Epithelial cell of proximal tubule (primary cell): ENCODE data around the gene DTD2. TPM values are rescaled to one million over a fixed set of nuclear protein-coding genes. Genes with fewer than 3 reads are reported as not detected.

Source experiments
- DNase-seq: peaks from one replicate; pipeline ENCODE4 v3.0.0-alpha.2; 2011; ENCODE audit warnings: low read depth
- H3K4me3 ChIP-seq: 2 replicates; pipeline ENCODE4 v1.5.1; 2011; ENCODE audit warnings: low read depth, mild to moderate bottlenecking, low read length
- total RNA-seq: library from RNA; depleted of rRNA; stranded (reverse); fragments of >200 nt; gene quantifications from 2 replicates; pipeline ENCODE4 v1.2.3, GENCODE V29; 2015
- TF ChIP-seq, protein P1 (sequence below): conservative IDR thresholded peaks from 2 replicates; pipeline ENCODE4 v1.5.1; 2012; ENCODE audit warnings: low read depth, mild to moderate bottlenecking, low read length

DTD2 gene
- total RNA-seq, 1 donor from 2014 or later: 18.6 TPM

DNA sequence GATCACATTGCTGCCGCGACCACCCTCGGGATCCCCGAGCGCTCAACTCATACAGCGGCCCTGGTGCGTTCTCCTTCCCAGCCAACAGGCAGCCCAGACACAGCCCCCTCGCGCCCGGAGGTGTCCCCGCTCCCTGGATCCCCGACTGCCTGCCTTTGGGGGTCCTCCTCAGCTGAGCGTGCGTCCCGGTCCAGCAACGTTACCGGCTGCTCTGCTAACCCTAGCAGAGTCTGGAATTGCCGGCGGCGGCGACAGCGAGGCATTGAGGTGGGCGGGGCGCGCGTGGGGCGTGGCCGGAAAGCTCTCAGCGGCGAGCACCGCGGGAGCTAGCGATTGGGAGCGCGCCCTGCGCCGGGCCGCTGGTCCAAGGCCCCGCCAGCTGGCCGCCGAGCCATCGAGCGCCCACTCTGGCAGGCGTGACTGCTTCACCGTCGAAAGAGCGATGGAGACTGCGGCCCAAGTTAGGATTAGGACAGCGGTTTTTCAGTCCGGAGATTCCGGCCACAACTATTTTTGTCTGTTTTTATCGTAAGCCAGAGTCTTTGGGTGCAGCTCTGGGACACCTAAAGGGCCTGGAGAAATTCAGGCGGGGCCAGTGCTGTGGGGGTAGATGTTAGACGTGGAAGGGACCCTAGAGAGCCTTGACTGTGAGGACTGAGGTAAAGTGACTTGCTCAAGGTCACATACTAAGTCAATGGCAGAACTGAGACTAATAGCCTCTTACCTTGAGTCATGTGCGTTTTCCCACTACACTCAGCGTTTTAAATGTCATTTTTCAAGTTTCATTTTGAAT lies 36.8 kb downstream of the DTD2 start, which contains the start of gene HEATR5A:
Gene HEATR5A (minus strand): TSS at position 232 of the 793 bp plus-strand sequence. CDS start 17,575 bp downstream, outside the sequence.
- no peak for DNase-seq
- TF ChIP-seq, protein P1, sequence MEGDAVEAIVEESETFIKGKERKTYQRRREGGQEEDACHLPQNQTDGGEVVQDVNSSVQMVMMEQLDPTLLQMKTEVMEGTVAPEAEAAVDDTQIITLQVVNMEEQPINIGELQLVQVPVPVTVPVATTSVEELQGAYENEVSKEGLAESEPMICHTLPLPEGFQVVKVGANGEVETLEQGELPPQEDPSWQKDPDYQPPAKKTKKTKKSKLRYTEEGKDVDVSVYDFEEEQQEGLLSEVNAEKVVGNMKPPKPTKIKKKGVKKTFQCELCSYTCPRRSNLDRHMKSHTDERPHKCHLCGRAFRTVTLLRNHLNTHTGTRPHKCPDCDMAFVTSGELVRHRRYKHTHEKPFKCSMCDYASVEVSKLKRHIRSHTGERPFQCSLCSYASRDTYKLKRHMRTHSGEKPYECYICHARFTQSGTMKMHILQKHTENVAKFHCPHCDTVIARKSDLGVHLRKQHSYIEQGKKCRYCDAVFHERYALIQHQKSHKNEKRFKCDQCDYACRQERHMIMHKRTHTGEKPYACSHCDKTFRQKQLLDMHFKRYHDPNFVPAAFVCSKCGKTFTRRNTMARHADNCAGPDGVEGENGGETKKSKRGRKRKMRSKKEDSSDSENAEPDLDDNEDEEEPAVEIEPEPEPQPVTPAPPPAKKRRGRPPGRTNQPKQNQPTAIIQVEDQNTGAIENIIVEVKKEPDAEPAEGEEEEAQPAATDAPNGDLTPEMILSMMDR: no peak
- H3K4me3 ChIP-seq: peak within 1 kb of the TSS; percentile 99

DNA sequence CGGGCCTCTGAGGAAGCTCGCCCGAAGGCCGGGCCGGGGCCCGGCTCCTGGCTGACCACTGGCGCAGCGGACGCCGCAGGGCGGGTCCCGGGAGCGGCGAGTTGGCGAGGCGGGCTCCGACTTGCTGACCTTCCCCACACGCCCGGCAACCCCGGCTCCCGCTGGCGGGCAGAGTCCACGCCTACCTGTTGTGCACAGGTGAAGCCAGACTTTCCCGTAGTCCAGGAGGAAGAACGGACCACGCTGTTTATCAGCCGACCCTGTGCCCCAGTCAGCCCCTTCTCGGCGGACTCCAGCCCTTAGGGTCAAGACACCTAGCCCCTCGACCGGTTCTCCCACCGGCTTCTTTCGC lies 37.4 kb downstream of the DTD2 start:
- no peak for DNase-seq
- TF ChIP-seq, protein P1: no peak
- H3K4me3 ChIP-seq: peak overlapping the region; percentile 99

DNA sequence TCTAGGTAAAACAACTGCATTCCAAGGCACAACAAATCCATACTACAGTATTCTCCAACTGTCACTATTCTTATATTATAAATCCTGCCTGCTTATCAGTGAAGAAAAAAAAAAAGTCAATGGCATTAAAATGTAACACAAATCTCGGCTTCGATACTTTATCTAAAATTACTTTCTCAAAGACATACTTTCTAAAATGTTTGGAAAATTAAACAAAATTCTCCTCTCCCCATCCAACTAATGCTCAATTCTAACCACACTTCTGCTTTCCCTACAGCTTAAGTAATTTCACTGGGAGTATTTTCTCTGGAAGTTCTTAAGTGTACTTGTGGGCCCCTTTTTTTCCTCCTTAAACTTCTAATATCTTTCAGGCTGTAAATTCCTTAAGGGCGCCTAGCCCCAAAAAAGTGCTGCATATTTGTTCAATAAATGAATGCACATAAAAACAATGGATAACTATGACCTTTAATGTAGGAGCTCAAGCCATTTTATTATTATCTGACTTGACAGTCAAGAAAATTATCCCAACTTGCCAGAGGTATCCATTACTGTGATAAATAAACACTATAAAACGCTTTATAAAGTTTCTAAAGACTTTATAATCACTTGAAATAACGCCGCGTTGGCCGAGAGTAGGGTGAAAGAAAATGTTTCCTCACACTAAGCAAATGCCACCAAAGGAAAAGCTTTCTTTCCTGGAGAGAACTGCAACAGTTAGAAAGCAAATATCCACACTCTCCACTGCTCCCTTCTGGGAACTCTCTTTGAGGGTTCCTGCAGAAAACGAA lies 37.9 kb downstream of the DTD2 start:
- H3K4me3 ChIP-seq: peak overlapping the region; percentile 99
- DNase-seq: no peak
- TF ChIP-seq, protein P1: no peak

DNA sequence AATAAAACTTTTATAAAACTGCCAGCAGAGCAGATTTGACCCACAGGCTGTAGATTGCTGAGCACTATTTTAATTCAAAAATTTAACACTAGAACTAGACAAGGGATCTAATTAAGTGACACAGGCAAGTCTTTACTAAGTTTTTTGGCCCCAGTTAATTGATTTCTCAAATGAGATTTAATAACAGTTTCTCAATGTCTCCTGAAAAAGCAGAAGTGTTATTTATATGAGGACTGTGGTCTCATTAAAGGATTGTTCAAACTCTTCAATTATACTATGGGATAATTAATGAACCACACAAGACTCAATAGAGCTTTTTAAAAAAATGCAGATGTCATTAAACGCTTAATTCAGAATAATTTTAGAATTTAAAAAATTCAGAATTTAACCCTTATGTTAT lies 38.9 kb downstream of the DTD2 start:
- no peak for DNase-seq
- H3K4me3 ChIP-seq: no peak overlapping the region
- TF ChIP-seq, protein P1: no peak

DNA sequence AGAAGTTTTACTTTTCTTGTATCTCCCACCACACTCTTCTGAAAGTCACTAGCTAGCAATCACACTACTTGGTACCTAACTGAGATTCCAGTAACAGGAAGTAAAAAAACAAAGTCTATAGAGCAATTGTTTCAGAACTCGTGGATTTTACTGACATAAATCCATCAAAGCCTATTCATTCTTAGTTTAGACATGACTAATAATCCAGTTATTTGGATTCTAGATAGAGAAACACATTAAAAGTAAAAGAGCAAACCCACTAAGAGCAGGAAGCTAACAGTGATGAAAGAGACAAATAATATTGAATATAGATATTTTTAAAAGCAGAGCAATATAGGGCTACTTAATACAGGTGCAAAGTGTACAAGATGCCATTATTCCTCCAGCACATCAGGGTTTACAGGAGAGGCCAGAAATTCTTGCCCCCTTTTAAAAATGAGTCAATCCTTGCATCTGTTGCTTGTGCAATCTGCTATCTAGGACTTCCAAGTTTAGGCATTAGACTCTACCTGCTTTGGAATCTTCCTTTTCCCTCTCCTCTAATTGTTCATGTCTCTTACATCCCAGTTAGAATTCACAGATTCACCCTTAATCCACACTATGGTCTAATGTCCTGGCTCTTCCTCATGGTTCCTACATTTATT lies 43.0 kb downstream of the DTD2 start:
- DNase-seq: no peak
- no peak overlapping the region for H3K4me3 ChIP-seq
- TF ChIP-seq, protein P1: no peak

DNA sequence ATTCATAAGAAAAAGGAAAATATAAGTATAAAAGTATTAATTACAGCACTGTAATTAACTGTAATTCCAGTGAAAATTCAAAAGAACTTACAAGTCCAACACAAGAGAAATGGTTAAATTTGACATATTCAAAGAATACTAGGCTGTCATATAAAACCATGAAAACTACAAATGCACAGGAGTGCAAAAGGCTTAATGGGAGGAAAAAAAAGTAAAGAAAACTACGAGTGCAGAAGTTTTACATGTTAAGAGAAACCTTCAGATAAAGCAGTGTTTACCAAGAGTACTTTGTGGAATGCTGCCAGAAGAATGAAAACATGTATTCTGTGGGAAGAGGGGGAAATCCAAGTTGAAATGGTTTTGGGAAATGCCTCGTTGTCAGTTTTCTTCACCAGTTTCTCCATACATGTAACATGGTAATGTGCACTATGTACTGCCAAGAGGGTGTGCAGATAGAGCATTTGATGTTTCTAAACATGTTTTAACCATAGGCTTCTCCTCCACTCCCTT lies 46.0 kb downstream of the DTD2 start:
- DNase-seq: no peak
- no peak overlapping the region for H3K4me3 ChIP-seq
- TF ChIP-seq, protein P1: no peak
